ENCODE measurements around the gene ERCC6L2.

Gene ERCC6L2

DNA sequence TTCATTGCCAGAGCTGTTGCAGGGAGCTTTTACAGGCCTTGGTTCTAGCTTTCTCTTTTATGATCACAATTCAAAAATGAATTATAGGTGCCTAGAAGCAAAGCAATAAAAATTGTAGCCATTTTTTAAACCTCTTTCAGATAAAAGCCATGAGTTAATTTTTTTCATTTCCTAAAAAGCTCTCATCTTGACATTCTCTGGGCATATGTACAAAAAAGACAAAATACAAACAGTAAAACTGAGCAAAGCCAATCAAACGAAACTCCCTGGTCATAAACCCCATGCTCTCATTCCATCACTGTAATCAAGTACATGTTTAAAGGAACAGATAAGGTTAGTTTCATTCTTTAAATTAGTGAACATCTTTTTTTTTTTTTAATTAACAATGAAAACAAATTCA is 101.9 kb downstream of the ERCC6L2 start:
- DNase-seq (ENCODE audit: low read depth in 1 of 2, low spot score in 1 of 2): no peak

DNA sequence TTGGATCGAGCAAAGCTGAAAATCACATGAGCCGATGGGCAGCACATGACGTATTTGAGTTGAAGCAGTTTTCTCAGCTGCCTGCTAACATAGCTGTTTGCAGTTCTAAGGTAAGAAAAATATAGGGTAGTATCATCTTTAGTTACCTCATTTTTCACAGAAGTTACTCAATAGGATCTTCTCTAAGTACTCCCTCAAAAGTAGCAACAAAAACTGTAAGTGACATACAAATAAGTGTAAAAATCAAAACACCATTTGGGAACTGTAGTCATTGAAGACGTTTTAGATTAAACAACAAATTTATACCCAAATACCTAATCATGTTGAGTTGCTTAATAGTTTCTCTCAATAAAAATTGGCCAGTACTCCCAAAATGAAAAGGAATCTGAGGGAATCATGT is 102.6 kb downstream of the ERCC6L2 start:
- no peak for DNase-seq (ENCODE audit: low read depth in 1 of 2, low spot score in 1 of 2)

DNA sequence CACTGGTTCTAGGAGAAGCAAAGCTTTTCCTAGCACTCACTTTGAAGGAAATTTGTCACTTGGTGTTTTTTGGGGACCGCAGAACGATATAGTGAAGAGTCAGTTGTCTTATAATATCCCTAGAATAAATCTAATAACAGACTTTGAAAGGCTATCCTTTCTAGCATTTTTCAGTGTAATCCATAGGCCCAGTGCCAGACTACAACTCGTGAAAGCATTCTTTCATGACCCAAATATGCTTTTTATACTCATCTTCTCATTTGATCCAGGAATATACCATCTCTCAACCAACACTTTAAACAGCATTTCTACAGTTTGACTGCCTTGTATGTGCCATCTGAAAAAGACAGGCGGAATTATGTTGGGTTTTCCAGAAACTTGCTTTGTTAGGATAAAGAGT is 104.0 kb downstream of the ERCC6L2 start:
- no peak for DNase-seq (ENCODE audit: low read depth in 1 of 2, low spot score in 1 of 2)

DNA sequence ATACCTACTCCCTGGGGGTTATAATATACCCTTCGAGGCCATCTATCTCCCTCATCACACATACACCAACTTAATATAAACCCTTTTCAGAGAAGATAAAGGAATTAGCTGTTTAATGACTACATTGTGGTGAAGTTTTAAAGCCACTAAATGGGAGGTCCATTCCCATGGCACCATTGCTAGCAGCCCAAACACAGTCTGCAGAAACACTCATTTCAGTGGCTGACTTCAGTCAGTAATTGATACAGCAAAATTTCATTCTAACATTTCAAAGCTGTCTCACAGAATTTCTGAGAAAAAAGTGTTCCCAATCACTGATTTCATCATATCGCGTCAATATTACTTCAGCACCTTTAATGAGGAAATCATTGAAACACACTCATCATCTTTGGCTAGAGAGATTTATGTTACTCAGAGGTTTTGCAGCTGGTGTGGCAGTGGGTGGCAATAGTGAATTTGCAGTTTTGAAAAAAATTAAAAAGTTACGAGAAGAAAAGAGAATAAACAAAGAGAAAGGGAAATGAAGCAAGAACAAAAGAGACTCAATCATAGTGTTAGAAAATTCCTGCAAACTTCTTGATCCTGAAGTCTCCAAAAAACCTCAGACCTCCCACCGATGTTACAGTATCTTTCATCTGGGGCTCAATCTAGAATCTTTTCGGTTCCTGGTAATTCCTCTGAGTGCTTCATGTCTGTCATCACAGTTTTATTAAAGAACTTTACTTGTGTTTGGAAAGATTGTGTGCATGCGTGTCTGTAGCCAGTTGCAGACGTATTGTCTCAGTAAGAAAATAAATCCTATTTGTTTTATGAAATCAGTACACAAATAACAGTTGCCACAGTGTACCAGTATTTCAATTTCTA is 105.0 kb downstream of the ERCC6L2 start:
- no peak for DNase-seq (ENCODE audit: low read depth in 1 of 2, low spot score in 1 of 2)

DNA sequence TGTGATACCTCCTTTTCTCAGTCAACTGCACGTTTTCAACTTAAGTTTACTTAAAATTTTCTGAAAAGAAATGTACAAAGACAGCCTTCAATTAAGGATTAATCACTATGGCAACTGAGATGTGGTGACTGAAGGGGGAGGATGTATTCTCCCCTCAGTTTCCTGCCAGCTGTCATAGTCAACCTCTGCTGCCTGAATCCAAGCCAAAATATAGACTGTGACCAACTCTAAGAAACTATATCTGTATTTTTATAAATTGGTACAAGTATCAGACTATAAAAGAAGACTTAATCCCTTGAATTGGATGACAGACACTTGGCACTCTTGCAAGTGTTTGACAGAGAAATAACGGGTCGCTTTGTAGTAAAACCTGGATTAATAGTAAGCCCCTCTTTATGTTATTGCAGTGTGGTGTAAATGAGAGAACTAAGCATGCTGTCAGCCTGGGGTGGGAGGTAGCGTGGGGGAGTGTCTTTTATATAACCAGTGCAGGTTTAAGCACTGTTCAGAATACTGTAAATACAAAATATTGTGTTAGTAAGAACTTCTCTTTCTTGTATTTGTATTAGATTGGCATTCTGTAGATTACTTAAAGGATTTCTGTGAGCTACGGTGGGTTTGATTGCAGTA is 106.4 kb downstream of the ERCC6L2 start:
- DNase-seq (ENCODE audit: low read depth in 1 of 2, low spot score in 1 of 2): no peak

DNA sequence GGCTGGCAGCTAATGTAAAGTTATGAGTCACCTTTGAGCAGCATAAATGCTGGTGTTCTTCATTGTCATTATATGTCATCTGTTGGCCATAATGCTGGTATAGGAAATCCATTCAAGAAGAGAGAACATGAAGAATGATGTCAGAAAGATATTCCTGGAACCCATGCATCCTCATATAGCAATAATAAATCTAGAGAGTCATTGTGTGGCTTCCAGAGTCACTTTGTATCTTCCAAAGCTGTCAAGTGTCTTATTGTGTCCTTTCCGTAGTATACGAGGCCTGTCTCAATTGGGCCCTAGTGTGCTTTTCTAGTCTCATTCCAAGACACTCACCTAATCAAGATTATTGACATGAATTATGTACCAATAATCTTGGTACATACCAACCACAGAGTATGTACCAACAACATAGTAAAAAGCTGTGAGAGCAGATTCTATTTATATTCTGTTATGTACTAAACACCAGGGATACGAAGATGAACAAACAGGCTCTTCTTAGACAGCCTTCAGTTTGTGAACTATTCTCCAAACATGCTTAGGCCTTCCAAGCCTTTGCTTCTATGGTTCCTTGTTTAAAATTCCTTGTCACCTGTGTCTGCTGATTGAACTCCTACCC is 110.1 kb downstream of the ERCC6L2 start:
- no peak for DNase-seq (ENCODE audit: low read depth in 1 of 2, low spot score in 1 of 2)

DNA sequence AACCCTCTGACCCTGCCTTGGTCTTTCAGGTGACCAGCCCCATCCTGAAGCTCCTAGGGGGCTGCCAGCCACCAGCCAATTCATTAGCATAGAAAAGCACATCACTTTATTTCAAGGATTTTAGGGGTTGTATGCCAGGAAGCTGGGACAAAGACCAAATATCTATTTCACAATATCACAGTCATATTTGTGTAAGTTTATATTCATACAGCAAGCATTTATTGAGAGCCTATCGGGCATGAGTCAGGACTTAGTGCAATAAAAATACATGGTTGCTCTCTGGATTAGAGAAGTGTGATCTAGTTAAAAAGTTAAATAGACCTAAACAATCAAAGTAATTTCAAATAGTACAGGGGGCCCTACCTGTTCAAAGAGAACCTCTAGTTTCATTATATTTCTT is 113.8 kb downstream of the ERCC6L2 start:
- DNase-seq (ENCODE audit: low read depth in 1 of 2, low spot score in 1 of 2): no peak

DNA sequence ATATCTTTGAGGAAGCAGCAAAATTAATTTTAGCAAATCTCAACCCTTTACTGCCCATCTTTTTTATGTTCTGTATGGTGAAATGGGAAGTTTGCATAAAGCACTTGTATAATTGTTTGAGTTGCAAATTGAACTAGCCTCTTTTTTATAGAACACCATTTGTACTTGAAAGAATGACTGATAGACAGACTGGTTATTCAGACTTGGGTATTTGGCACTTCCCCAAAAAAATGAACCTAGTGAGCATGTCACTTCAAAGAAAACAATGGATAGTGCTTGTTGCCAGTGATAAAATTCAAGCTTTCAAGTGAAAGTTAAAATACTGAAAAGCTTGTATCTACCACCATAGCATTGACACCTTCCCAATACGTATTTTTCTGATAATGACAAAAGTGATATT is 115.8 kb downstream of the ERCC6L2 start:
- no peak for DNase-seq (ENCODE audit: low read depth in 1 of 2, low spot score in 1 of 2)

DNA sequence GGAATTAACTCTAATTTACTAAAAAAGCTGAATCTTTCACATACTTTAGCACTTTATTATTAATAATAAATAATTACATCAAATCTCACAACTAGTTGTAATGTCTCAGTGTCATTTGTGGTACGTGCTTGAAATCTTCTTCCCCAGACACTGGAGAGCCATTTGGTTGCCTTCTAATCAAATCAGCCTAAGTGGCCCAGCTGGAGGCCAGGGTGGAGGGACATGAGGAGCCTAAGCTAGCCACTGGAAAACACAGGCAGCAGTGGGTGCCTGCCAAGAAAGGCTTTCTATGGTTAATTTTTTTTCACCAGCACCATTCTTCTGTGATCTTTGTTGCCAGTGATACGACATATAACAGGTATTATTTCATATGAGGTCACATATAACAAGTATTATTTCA is 117.0 kb downstream of the ERCC6L2 start:
- DNase-seq (ENCODE audit: low read depth in 1 of 2, low spot score in 1 of 2): no peak

DNA sequence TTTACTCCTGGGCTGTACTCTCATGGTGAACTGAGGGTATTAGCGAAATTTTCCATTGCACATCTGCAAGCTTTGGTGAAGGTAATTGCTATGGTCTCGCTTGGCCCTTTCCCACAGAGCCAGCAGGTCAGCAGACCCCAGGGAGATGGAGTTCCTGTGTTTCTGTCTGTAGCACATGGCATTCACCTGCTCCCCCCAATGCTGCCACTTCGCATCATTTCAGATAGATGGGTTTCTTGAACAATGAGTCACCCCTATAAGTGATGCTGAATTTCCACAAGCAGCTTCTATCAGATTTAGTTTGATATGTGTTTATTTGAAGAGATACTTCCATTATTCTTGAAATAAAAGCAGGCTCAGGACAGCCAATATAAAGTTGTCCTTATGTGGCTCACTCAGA is 117.8 kb downstream of the ERCC6L2 start:
- no peak for DNase-seq (ENCODE audit: low read depth in 1 of 2, low spot score in 1 of 2)

DNA sequence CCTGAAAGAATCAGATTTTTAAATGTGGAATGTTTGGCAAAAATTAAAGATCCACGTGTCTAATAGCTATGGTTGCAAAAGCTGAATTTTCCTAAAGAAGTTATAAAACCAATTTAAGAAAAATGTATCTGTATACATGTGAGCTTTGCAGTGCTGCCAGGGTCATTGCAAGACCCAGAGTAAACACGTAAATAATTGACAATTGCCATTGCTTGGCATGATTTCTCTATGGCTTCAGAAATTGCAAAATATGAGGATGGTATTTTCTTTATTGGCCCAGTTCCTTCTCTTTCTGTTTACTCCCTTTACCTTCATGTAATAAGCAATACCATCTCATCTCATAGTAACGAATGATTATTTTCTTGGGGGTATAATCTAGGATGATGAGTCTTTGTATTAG is 123.9 kb downstream of the ERCC6L2 start:
- DNase-seq (ENCODE audit: low read depth in 1 of 2, low spot score in 1 of 2): no peak

DNA sequence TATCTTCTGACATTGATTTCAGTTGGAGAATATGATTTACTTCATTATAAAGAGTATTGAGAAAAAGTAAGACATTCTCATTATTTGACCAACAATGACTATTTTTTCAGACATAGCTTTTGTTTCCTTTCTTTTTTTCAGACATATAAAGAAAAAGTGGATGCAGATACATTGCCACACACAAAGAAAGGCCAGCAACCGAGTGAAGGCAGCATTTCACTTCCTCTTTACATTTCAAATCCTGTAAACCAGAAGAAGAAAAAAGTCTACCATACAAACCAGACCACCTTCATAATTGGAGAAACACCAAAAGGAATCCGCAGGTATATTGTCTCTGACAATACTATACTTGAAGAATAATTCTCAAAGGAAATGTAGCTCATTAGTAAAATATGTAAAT is 128.9 kb downstream of the ERCC6L2 start:
- DNase-seq (ENCODE audit: low read depth in 1 of 2, low spot score in 1 of 2): no peak

DNA sequence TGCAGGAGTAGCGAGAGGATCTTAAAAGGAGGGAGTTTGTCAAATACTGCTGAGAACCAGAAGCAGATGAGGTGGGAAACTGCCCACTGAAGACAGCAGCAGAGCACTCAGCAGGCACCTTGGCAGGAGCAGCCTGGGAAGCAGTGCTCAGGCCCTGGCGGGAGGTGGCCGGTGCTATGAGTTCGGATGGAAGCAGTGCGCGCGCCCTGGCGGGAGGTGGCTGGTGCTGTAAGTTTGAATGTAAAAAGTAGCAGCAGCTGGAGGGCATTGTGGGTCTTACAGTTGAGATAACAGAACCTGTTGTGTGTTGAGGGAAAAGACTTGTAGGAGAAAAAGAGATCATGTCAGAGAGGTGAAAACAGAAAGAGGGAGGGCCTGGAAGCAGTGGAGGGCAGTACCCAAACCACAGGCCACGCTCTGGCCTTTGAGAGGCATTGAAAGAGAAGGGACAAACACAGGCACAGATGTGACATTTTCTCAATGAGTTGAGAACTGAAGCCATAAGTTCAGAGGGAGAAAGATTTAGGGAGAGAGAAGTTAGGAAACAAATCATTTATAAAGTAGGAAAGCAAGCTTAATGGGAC is 130.9 kb downstream of the ERCC6L2 start:
- DNase-seq (ENCODE audit: low read depth in 1 of 2, low spot score in 1 of 2): no peak

DNA sequence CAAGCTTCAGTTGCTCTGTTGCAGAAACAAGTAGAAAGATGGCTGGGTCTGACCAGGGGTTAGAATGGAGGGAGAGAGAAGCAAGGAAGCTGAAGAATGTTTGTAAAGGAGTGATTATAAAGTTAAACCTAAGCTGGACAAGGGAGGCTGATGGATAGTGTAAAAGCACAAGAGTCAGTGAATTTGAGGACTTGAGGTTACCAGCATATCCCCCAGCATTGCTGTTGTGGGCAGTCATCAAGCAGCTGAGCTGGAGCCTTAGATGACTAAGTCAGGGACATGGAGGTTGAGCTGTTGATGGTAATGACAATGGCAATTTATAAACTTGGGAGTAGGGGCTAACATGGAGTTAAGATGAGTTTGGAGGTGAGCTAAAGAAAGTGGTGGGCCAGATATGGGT is 131.5 kb downstream of the ERCC6L2 start:
- DNase-seq (ENCODE audit: low read depth in 1 of 2, low spot score in 1 of 2): no peak

DNA sequence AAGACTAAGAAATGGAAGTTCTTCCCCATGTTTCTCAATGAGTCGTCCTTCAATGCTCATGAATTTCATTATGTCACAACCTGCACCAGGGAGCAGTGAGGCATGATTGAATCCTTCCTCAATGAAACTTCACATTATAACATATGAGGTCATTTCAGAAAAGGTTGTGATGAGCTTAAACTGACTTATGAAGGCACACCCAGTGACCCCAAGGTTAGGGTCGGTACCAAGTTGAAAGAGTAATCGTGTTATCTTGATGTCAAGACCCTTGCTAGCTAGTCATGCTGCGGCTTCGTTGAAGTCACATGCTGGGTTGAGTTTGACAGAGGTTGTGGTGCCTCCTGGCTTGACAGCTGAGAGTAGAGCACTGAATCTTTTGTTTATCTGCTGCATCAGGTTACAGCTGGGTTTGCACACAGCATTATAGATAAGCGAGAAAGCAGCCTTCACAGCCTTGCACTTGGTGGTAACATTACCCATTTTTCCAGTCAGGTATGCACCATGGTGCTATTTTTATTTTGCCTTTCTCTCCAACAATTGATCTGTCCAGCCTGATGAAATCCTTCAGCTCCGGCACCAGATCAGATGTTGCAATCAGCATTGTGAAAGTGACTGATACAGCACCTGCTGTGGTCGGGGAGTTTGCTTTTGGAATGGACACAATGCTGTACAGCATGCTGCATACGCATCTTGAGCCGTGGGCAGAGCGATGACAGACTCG is 133.2 kb downstream of the ERCC6L2 start:
- DNase-seq (ENCODE audit: low read depth in 1 of 2, low spot score in 1 of 2): no peak

DNA sequence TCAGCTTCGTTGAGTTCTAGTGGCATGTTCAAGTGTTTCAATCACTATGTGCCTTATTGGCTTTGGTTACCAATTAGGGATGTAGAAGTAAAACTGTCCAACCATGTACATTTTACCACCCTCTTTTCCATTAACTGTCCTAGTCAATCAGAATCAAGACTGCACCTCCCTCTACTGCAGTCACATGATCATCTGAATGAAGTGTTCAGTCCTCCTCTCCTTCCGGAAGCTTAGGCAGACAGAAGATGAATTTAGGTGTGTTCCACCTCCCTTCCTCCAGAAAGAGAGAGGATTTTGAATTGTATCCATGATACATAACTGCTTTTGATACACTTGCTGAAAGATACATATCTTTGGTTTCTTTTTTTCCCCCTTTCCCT is 133.7 kb downstream of the ERCC6L2 start:
- no peak for DNase-seq (ENCODE audit: low read depth in 1 of 2, low spot score in 1 of 2)

DNA sequence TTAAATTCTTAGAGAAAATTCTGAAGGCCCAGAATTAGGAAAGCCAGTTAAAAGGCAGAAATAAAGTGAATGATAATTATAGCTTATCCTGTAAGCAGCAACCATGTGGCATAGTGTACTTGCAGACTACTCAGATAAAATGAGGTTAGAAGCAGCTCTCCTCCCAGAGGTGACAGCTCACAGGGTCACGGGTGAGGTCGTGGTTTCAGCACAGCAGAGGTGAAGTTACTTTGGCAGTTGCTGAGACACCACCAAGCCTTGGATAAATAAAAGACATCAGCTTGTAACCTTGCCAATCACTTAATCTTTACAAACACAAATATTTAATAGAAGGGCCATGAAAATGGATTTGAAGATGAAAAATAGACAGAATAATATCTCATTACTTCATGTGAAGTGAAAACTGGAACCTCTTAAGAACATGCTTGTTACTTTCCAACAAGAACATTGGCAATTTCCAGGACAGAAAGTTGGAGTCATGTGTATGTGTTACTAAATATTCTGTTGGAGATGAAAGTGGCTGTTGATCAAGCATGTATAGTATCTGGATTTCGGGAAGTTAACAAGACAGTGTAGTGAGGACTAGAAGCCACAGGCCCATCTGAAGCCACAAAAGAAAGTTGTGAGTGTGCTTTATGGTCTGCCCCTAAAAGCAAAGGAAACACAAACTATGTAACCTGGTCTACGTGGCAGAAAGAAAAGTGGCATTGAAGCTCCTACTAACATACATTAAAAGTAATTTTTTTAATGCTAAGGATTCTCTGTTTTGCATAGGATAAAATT is 134.4 kb downstream of the ERCC6L2 start:
- DNase-seq (ENCODE audit: low read depth in 1 of 2, low spot score in 1 of 2): no peak

DNA sequence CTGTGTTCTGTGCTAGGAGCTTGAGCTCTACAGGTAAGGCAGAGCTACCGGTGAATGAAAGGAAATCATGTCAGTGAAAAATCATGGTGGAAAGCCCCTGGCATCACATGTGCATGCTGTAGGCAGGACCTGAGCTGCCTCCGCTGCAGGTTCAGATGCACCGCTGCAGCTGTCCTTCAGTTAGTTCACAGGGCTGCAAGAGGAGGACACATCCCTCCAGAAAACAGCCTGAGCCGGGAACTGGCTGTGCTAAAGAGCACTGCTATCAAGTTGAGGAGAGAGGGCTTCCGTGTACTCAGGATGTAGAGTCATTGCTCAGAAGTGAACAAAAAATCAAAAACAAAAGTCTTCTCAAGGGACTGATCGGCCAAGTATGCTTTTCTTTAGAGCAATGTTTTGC is 138.6 kb downstream of the ERCC6L2 start:
- peak; percentile 23 to 42 for DNase-seq (ENCODE audit: low read depth in 1 of 2, low spot score in 1 of 2)

DNA sequence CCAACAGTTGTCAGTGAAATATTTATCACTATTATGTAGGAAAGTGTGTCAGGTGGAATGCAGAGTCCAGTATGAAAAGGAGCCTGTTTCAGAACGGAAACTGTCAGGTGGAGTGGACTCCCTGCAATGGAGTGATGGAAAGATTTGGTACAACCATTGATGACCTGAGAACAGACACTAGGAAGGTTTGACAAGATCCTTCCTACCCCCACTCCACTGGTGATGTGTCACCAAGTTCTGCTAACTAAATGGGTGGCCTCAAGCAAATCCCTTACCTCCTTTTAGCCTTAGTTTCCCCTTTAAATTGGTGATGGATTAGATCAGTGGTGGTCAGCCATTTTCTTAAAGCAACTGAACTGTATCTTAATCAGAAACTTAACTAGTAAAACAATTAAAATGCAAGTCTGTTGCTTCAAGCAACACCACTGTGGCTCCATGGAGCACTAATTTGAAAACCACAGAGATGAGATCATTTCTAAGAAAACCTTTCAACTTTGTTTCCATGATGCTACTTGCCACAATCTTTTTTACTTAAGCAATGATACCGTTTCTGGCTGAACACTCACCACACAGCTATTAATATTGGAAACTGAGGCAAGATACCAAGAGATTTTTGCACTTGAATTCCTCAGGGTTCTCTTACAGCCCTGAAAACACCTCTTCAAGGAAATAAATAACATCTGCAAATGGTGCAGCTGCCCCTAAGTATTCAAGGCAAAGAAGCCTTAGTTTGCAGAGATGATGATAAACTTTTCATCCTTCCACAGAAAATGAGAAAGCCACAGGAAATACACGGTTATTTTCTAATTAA is 140.6 kb downstream of the ERCC6L2 start:
- no peak for DNase-seq (ENCODE audit: low read depth in 1 of 2, low spot score in 1 of 2)

Data from stimulated activated CD4-positive, alpha-beta T cell treated with anti-CD3 and anti-CD28 coated beads, Interleukin-15, amount 100 ng/mL, for 1 hour (primary cell).